ENCODE measurements around the gene PRKACB. TPM values are rescaled to one million over a fixed set of nuclear protein-coding genes. Genes with fewer than 3 reads are reported as not detected.
A peak's percentile ranks its signal among the peaks of the same experiment; 100 is the strongest.

The PRKACB gene
- total RNA-seq, 1 experiment from 2014 or later = 3.4 TPM

DNA sequence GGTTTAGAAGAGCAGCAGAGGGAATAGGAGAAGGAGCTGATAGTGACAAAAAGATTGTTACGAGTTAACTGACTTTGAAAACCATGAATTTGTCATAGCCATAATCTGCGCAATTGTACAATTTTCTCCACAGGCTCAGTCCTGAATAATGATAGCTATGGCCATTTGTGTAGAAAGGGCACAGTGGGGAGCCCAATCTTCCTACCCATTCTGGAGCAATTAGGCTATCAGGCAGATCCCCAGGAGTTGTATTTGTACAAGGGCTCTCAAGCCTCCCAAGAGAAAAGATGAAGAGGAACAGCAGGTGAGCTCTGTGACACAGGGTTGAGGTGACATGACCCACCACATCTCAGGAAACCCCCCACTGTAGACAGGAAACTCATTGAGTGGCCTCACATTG is 115.3 kb downstream of the PRKACB start:
- H3K27me3 ChIP-seq (replicated peaks; ENCODE audit: control insufficient read depth, insufficient read depth, low read length) = no peaks in the 10 kb centered on the region
- H3K36me3 ChIP-seq (ENCODE audit: control insufficient read depth, insufficient read depth, low read length) = no peaks in the 10 kb centered on the region
- H3K4me1 ChIP-seq = peaks cover 16% of the 10 kb centered on the region
- ChIA-PET CTCF (no interaction called here), POLR2A (no interaction called here)
- H3K27me3 Mint-ChIP-seq (ENCODE audit: insufficient read depth, unreplicated experiment) = no peaks in the 10 kb centered on the region
- no peaks in the 10 kb centered on the region for H3K4me1 Mint-ChIP-seq (ENCODE audit: low read depth, unreplicated experiment)
- DNase-seq = no peak
- intact Hi-C loops (cut with micrococcal nuclease; ENCODE audit: unreplicated experiment) = no loop called here
- H3K9me3 Mint-ChIP-seq (ENCODE audit: unreplicated experiment) = peaks cover 29% of the 10 kb centered on the region
- H3K4me3 Mint-ChIP-seq (ENCODE audit: unreplicated experiment) = no peak overlapping the region
- TF ChIP-seq, protein P1, sequence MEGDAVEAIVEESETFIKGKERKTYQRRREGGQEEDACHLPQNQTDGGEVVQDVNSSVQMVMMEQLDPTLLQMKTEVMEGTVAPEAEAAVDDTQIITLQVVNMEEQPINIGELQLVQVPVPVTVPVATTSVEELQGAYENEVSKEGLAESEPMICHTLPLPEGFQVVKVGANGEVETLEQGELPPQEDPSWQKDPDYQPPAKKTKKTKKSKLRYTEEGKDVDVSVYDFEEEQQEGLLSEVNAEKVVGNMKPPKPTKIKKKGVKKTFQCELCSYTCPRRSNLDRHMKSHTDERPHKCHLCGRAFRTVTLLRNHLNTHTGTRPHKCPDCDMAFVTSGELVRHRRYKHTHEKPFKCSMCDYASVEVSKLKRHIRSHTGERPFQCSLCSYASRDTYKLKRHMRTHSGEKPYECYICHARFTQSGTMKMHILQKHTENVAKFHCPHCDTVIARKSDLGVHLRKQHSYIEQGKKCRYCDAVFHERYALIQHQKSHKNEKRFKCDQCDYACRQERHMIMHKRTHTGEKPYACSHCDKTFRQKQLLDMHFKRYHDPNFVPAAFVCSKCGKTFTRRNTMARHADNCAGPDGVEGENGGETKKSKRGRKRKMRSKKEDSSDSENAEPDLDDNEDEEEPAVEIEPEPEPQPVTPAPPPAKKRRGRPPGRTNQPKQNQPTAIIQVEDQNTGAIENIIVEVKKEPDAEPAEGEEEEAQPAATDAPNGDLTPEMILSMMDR (IDR thresholded peaks at IDR 0.05; ENCODE audit: insufficient read depth in 1 of 2, low read depth in 1 of 2, low read length in 1 of 2, severe bottlenecking in 1 of 2, unreplicated experiment in 1 of 2) = no peak
- no TSS peak for BruUV-seq (replicated peaks)
- no peaks in the 10 kb centered on the region for H3K36me3 Mint-ChIP-seq (ENCODE audit: insufficient read depth, unreplicated experiment)
- no peaks in the 10 kb centered on the region for H3K9me3 ChIP-seq
- H3K27ac Mint-ChIP-seq (ENCODE audit: unreplicated experiment) = no peak overlapping the region
- H3K4me3 ChIP-seq (ENCODE audit: low read depth, low read length) = no peak overlapping the region

DNA sequence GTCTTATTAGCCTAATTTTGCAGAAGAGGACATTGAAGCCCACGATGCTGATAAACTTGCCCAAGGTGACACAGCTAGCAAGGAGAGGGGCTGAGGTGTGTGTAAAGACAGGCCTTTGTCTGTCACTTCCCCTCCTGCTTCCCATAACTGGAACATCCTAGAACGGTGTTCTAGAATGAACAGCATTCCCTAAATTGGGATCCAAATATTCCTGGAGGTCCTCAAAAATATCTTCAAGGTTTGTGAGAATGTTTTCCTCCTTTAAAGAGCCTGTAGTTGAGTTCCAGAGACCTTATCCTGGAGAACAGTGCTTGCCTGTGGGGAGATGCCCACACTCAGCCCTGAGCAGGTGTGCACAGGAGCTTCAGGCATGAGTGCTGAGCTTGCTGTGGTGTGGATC is 115.9 kb downstream of the PRKACB start:
- Histone ChIP-seq H3K36me3 (ENCODE audit: control insufficient read depth, insufficient read depth, low read length) (no peaks in the 10 kb centered on the region), H3K27me3 (replicated peaks; ENCODE audit: control insufficient read depth, insufficient read depth, low read length) (no peaks in the 10 kb centered on the region), H3K4me3 (ENCODE audit: low read depth, low read length) (no peak overlapping the region), H3K9me3 (no peaks in the 10 kb centered on the region), H3K4me1 (peaks cover 16% of the 10 kb centered on the region)
- H3K9me3 Mint-ChIP-seq (ENCODE audit: unreplicated experiment) = peaks cover 29% of the 10 kb centered on the region
- DNase-seq = no peak
- no peak overlapping the region for H3K4me3 Mint-ChIP-seq (ENCODE audit: unreplicated experiment)
- CTCF ChIA-PET = no interaction called here
- BruUV-seq (replicated peaks) = no TSS peak
- no peaks in the 10 kb centered on the region for H3K36me3 Mint-ChIP-seq (ENCODE audit: insufficient read depth, unreplicated experiment)
- intact Hi-C loops (cut with micrococcal nuclease; ENCODE audit: unreplicated experiment) = no loop called here
- POLR2A ChIA-PET = no interaction called here
- H3K27me3 Mint-ChIP-seq (ENCODE audit: insufficient read depth, unreplicated experiment) = no peaks in the 10 kb centered on the region
- TF ChIP-seq, protein P1 (IDR thresholded peaks at IDR 0.05; ENCODE audit: insufficient read depth in 1 of 2, low read depth in 1 of 2, low read length in 1 of 2, severe bottlenecking in 1 of 2, unreplicated experiment in 1 of 2) = no peak
- no peaks in the 10 kb centered on the region for H3K4me1 Mint-ChIP-seq (ENCODE audit: low read depth, unreplicated experiment)
- H3K27ac Mint-ChIP-seq (ENCODE audit: unreplicated experiment) = no peak overlapping the region

DNA sequence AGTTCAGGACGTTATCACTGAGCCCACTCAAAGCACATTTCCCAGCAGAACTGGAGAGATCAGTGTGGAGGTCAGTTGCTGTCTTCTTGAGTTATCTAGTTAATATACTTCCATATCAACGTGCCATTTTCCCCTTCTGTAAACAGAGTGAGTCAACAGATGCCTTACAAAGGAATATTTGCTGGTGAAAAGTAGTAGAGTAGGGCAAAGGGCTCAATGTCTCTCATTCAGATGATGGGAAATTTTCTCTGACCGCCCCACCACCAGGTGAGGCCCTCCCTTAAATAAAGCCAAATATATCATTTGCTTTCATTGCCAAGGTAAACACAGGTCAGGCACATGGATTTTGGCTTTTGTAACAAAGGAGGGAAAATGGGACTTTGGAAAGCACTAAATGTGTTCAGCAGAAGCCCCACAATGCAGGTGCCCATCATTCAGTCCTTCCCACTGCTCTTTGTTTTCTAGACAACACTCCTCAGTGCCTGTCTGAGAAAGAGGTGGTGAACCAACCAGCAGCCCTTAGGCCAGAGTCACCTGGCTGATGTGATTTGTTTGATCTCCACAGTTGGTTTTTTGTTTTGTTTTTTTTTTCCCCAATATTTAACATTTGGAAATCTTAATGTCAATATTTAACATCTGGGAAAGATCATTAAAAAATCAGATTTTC is 116.9 kb downstream of the PRKACB start:
- no peaks in the 10 kb centered on the region for H3K4me1 Mint-ChIP-seq (ENCODE audit: low read depth, unreplicated experiment)
- H3K4me3 Mint-ChIP-seq (ENCODE audit: unreplicated experiment) = no peak overlapping the region
- TF ChIP-seq, protein P1 (IDR thresholded peaks at IDR 0.05; ENCODE audit: insufficient read depth in 1 of 2, low read depth in 1 of 2, low read length in 1 of 2, severe bottlenecking in 1 of 2, unreplicated experiment in 1 of 2) = no peak
- H3K36me3 ChIP-seq (ENCODE audit: control insufficient read depth, insufficient read depth, low read length) = no peaks in the 10 kb centered on the region
- no peak overlapping the region for H3K27ac Mint-ChIP-seq (ENCODE audit: unreplicated experiment)
- H3K4me3 ChIP-seq (ENCODE audit: low read depth, low read length) = no peak overlapping the region
- peaks cover 26% of the 10 kb centered on the region for H3K9me3 Mint-ChIP-seq (ENCODE audit: unreplicated experiment)
- intact Hi-C loops (cut with micrococcal nuclease; ENCODE audit: unreplicated experiment) = no loop called here
- H3K36me3 Mint-ChIP-seq (ENCODE audit: insufficient read depth, unreplicated experiment) = no peaks in the 10 kb centered on the region
- H3K27me3 ChIP-seq (replicated peaks; ENCODE audit: control insufficient read depth, insufficient read depth, low read length) = no peaks in the 10 kb centered on the region
- H3K4me1 ChIP-seq = peaks cover 16% of the 10 kb centered on the region
- no peaks in the 10 kb centered on the region for H3K27me3 Mint-ChIP-seq (ENCODE audit: insufficient read depth, unreplicated experiment)
- ChIA-PET POLR2A (no interaction called here), CTCF (no interaction called here)
- peak; percentile 11 to 36 for DNase-seq
- no TSS peak for BruUV-seq (replicated peaks)
- no peaks in the 10 kb centered on the region for H3K9me3 ChIP-seq
